HL-60 (cell line): ENCODE data around the gene HOOK2.

Experiments used
- DNase-seq, 2 experiments: peaks; one replicate each; pipeline ENCODE4 v3.0.0-alpha.2; 2010 to 2020; ENCODE audit warnings: low read depth in 1 of 2, low spot score in 1 of 2
- H3K27ac ChIP-seq: fragments of 250-450 bp; sonication (Bioruptor Pico); replicated peaks from 2 replicates; pipeline ENCODE4 v1.5.1; 2020; ENCODE audit warnings: mild to moderate bottlenecking, moderate library complexity
- H3K27me3 ChIP-seq: fragments of 250-450 bp; sonication (Bioruptor Pico); 2 replicates; pipeline ENCODE4 v1.5.1; 2021; ENCODE audit warnings: mild to moderate bottlenecking, moderate library complexity; ENCODE audit not compliant: insufficient read depth, poor library complexity, severe bottlenecking
- H3K4me3 ChIP-seq: replicated peaks from 2 replicates; pipeline ENCODE4 v1.5.1; 2011; ENCODE audit warnings: mild to moderate bottlenecking, control low read depth, low read length; ENCODE audit not compliant: insufficient read depth
- CTCF ChIP-seq: IDR thresholded peaks from one replicate; pipeline ENCODE4 v1.5.1; 2011; ENCODE audit warnings: low read length, control low read depth, inconsistent platforms; ENCODE audit not compliant: insufficient read depth
- GABPA ChIP-seq: IDR thresholded peaks from 2 replicates; pipeline ENCODE4 v1.6.1; 2012; ENCODE audit warnings: low read depth
- POLR2AphosphoS5 ChIP-seq: IDR thresholded peaks from 2 replicates; pipeline ENCODE4 v1.6.1; 2012; ENCODE audit warnings: low read depth
- SPI1 ChIP-seq: IDR thresholded peaks from 2 replicates; pipeline ENCODE4 v1.6.1; 2012; ENCODE audit warnings: low read depth, mild to moderate bottlenecking, borderline replicate concordance
- TF ChIP-seq, protein P1 (sequence below): IDR thresholded peaks from 2 replicates; pipeline ENCODE4 v1.6.1; 2012; ENCODE audit warnings: low read depth; ENCODE audit not compliant: insufficient replicate concordance

The HOOK2 gene

GRCh38 chr19:12773571-12773970 lies 1.8 kb downstream of the HOOK2 start:
- TF ChIP-seq, protein P1, sequence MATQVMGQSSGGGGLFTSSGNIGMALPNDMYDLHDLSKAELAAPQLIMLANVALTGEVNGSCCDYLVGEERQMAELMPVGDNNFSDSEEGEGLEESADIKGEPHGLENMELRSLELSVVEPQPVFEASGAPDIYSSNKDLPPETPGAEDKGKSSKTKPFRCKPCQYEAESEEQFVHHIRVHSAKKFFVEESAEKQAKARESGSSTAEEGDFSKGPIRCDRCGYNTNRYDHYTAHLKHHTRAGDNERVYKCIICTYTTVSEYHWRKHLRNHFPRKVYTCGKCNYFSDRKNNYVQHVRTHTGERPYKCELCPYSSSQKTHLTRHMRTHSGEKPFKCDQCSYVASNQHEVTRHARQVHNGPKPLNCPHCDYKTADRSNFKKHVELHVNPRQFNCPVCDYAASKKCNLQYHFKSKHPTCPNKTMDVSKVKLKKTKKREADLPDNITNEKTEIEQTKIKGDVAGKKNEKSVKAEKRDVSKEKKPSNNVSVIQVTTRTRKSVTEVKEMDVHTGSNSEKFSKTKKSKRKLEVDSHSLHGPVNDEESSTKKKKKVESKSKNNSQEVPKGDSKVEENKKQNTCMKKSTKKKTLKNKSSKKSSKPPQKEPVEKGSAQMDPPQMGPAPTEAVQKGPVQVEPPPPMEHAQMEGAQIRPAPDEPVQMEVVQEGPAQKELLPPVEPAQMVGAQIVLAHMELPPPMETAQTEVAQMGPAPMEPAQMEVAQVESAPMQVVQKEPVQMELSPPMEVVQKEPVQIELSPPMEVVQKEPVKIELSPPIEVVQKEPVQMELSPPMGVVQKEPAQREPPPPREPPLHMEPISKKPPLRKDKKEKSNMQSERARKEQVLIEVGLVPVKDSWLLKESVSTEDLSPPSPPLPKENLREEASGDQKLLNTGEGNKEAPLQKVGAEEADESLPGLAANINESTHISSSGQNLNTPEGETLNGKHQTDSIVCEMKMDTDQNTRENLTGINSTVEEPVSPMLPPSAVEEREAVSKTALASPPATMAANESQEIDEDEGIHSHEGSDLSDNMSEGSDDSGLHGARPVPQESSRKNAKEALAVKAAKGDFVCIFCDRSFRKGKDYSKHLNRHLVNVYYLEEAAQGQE: no peak
- TF ChIP-seq GABPA (no peak), POLR2AphosphoS5 (no peak), CTCF (no peak), SPI1 (no peak)
- no peak overlapping the region for H3K27ac ChIP-seq

DNA sequence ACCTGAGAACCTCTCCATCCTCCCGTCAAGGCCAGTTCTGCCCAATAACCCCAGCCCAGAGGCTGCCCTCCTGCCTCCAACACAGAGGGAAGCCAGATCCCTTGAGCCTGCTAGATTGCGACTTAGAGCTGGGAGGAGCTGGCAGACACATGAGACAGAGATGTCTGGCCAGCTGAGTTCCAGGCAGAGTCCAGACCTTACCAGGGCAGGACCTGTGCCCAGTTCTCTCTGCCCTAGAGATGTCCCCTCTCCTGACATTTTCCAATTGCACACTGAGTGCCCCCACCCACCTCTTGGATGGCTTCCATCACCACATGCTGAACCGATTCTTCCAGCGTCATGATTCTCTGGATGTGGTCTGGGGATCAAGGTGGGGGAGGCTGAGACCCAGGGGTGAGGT lies 3.0 kb downstream of the HOOK2 start:
- Histone ChIP-seq H3K27ac (no peak overlapping the region), H3K4me3 (no peak overlapping the region), H3K27me3 (no peaks in the 10 kb centered on the region)
- TF ChIP-seq GABPA: no peak
- no peak for TF ChIP-seq POLR2AphosphoS5
- TF ChIP-seq SPI1: no peak
- TF ChIP-seq CTCF: no peak
- TF ChIP-seq, protein P1: no peak
- no peak for DNase-seq

More at GRCh38 chr19:12773571-12773970, 1.8 kb downstream of the HOOK2 start:
- no peak for DNase-seq
- no peaks in the 10 kb centered on the region for H3K27me3 ChIP-seq
- no peak overlapping the region for H3K4me3 ChIP-seq

DNA sequence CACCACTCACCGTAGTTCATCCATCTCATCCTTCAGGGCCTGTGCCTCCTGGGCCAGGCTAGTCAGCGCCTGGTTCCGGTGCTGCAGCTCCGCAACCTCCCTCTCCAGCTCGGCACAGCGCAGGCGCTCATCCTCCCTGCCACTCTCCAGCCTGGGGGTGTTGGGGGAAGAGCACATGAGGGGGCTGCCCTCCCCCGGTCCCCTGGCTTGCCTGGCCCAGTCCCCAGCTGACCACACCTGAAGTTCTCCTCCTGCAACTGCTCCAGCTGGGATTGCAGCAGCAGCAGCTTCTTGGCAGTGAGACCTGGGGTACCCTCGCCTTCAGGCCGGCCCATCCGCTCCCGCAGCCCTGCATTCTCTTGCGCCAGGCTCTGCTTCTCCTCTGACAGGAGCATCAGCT lies 4.4 kb downstream of the HOOK2 start:
- no peak for DNase-seq

More for the DNA sequence above, 4.4 kb downstream of the HOOK2 start:
- H3K4me3 ChIP-seq: no peak overlapping the region
- H3K27ac ChIP-seq: no peak overlapping the region
- TF ChIP-seq GABPA: no peak
- no peak for TF ChIP-seq CTCF
- TF ChIP-seq SPI1: no peak
- TF ChIP-seq, protein P1: no peak
- no peak for TF ChIP-seq POLR2AphosphoS5
- H3K27me3 ChIP-seq: no peaks in the 10 kb centered on the region
